AG04450 (cell line): ENCODE results near the gene CDKN2C. TPM values are rescaled to one million over a fixed set of nuclear protein-coding genes. Genes with fewer than 3 reads are reported as not detected.
A peak's percentile ranks its signal among the peaks of the same experiment; 100 is the strongest.

Experiments used
- CTCF ChIA-PET: fragments of 300-600, 350-600 bp; formaldehyde crosslinking; extraction: SDS; loops from one replicate; lab custom pipeline; 2022; ENCODE audit warnings: antibody characterized with exemption, inconsistent platforms; lab: Charles Lee
- POLR2A ChIA-PET: fragments of 350-600 bp; formaldehyde crosslinking; extraction: SDS; loops from one replicate; lab custom pipeline; 2021; ENCODE audit warnings: antibody characterized with exemption, inconsistent platforms; lab: Yijun Ruan, JAX
- DNase-seq: peaks from one replicate; pipeline ENCODE4 v3.0.0-alpha.2; 2011; ENCODE audit warnings: low read depth, low spot score
- H3K27ac ChIP-seq: one replicate; pipeline ENCODE4 v1.5.1; 2012; ENCODE audit warnings: low read depth, low read length, control low read depth
- H3K27me3 ChIP-seq: one replicate; pipeline ENCODE4 v1.6.0; 2012; ENCODE audit warnings: low read length; ENCODE audit not compliant: control insufficient read depth, insufficient read depth
- H3K4me3 ChIP-seq: 2 replicates; pipeline ENCODE4 v1.5.1; 2011; ENCODE audit warnings: mild to moderate bottlenecking, low read depth, low read length, control low read depth
- H3K9me3 ChIP-seq: 2 replicates; pipeline ENCODE4 v1.5.1; 2012; ENCODE audit warnings: low read length; ENCODE audit not compliant: control insufficient read depth, insufficient read depth
- CTCF ChIP-seq: IDR thresholded peaks from 2 replicates; pipeline ENCODE4 v1.5.1; 2011; ENCODE audit warnings: low read depth, low read length, control low read depth, inconsistent platforms
- polyA plus RNA-seq: library from polyadenylated mRNA; depleted of rRNA; stranded (reverse); fragments of >200 nt; gene quantifications from 2 replicates; pipeline ENCODE4 v1.2.3, GENCODE V29; 2011

The CDKN2C gene
- polyA plus RNA-seq, 1 experiment: 12.5 TPM

GRCh38 chr1:50976890-50977574, 7.0 kb downstream of the CDKN2C start:
- DNase-seq: no peak
- POLR2A ChIA-PET: interaction anchor here (0.7 to 1.7 kb wide), 3 partner anchors 8 to 484 kb away, joined by 4 to 13 read pairs (median 6); partner anchors contain the start of gene FAF1
- peak overlapping the region; percentile 72 for H3K4me3 ChIP-seq
- H3K9me3 ChIP-seq: no peaks in the 10 kb centered on the region
- peak overlapping the region; percentile 77 for H3K27ac ChIP-seq
- TF ChIP-seq CTCF: no peak
- CTCF ChIA-PET: interaction anchor here (0.8 to 1.8 kb wide), 3 partner anchors 8 to 212 kb away, joined by 3 to 5 read pairs (median 4); no protein-coding TSS in a partner anchor
- no peaks in the 10 kb centered on the region for H3K27me3 ChIP-seq

- TF ChIP-seq CTCF: no peak
- no peaks in the 10 kb centered on the region for H3K27me3 ChIP-seq
- peak overlapping the region; percentile 72 for H3K4me3 ChIP-seq
- H3K27ac ChIP-seq: peak overlapping the region; percentile 77
- ChIA-PET POLR2A (interaction anchor here (0.7 to 1.7 kb wide), 4 partner anchors 8 to 484 kb away, joined by 3 to 13 read pairs (median 5); partner anchors contain the start of genes CDKN2C and FAF1), CTCF (interaction anchor here (0.8 to 1.8 kb wide), 3 partner anchors 9 to 212 kb away, joined by 3 to 5 read pairs (median 4); no protein-coding TSS in a partner anchor)
- H3K9me3 ChIP-seq: no peaks in the 10 kb centered on the region
- DNase-seq: no peak
Observed at GRCh38 chr1:50977575-50978143, 7.6 kb downstream of the CDKN2C start.

- Histone ChIP-seq H3K27me3 (no peaks in the 10 kb centered on the region), H3K27ac (peak overlapping the region; percentile 34), H3K9me3 (no peaks in the 10 kb centered on the region), H3K4me3 (peak overlapping the region; percentile 72)
- POLR2A ChIA-PET: interaction anchor here (1.3 to 1.7 kb wide), 4 partner anchors 8 to 17 kb away, joined by 3 to 13 read pairs (median 5); partner anchors contain the start of genes CDKN2C and FAF1
- no peak for TF ChIP-seq CTCF
- DNase-seq: no peak
- CTCF ChIA-PET: interaction anchor here (0.6 to 1.8 kb wide), 3 partner anchors 9 to 211 kb away, joined by 4 to 6 read pairs (median 5); no protein-coding TSS in a partner anchor
Observed at GRCh38 chr1:50978144-50978851, 8.3 kb downstream of the CDKN2C start.

GRCh38 chr1:50978852-50979781, 9.1 kb downstream of the CDKN2C start:
- ChIA-PET CTCF (interaction anchor here (0.6 to 1.3 kb wide), 2 partner anchors 18 to 210 kb away, joined by 4 to 6 read pairs; no protein-coding TSS in a partner anchor), POLR2A (interaction anchor here (1.3 to 1.7 kb wide), 3 partner anchors 9 to 18 kb away, joined by 3 to 6 read pairs (median 4); partner anchors contain the start of genes CDKN2C and FAF1)
- H3K4me3 ChIP-seq: peak overlapping the region; percentile 72
- TF ChIP-seq CTCF: no peak
- H3K27ac ChIP-seq: no peak overlapping the region
- H3K27me3 ChIP-seq: no peaks in the 10 kb centered on the region
- no peaks in the 10 kb centered on the region for H3K9me3 ChIP-seq
- DNase-seq: no peak
